Sigmoid colon (tissue), 4 donors: ENCODE results near the gene ABCB6.

Source experiments
- EP300 ChIP-seq, 4 donors: sonication (generic); formaldehyde crosslinking; IDR thresholded peaks; one replicate each; pipeline ENCODE4 v1.6.1; 2017; ENCODE audit warnings: antibody characterized with exemption in 4 of 4
- POLR2A ChIP-seq, 2 donors: fragments of 450-650 bp; IDR thresholded peaks; one replicate each; pipeline ENCODE4 v1.6.1; 2016; ENCODE audit warnings: antibody characterized with exemption in 2 of 2, mild to moderate bottlenecking in 2 of 2, moderate library complexity in 2 of 2
- POLR2AphosphoS5 ChIP-seq, 4 donors: sonication (generic); formaldehyde crosslinking; IDR thresholded peaks; one replicate each; pipeline ENCODE4 v1.6.1; 2017; ENCODE audit warnings: antibody characterized with exemption in 4 of 4
- TF ChIP-seq, protein P1 (sequence below), 4 experiments: fragments of 450-650 bp in 3 of 4; fragments of 200-600 bp in 1 of 4; IDR thresholded peaks; one replicate each; pipeline ENCODE4 v1.5.1; 2016 to 2019; ENCODE audit warnings: antibody characterized with exemption in 4 of 4, mild to moderate bottlenecking in 3 of 4, moderate library complexity in 2 of 4

DNA sequence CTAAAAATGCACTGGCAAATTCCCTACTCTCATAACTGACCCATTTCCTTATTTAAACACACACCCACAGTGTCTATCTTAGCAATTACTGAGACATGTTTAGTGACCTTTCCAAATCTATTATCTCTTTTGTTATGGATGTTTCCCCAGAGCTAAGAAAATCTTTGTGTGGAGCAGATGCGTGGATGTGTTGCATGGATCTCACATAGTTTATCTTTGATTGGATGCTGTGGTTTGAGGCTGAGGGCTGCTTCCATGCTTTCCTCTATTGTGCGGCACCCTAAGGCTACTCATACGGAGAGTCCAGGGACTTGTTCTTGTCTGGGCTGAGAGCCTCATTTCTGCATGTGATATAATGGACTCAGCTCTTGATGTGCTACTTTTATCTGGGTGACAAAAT lies 15.6 kb upstream of the ABCB6 start:
- TF ChIP-seq, protein P1, sequence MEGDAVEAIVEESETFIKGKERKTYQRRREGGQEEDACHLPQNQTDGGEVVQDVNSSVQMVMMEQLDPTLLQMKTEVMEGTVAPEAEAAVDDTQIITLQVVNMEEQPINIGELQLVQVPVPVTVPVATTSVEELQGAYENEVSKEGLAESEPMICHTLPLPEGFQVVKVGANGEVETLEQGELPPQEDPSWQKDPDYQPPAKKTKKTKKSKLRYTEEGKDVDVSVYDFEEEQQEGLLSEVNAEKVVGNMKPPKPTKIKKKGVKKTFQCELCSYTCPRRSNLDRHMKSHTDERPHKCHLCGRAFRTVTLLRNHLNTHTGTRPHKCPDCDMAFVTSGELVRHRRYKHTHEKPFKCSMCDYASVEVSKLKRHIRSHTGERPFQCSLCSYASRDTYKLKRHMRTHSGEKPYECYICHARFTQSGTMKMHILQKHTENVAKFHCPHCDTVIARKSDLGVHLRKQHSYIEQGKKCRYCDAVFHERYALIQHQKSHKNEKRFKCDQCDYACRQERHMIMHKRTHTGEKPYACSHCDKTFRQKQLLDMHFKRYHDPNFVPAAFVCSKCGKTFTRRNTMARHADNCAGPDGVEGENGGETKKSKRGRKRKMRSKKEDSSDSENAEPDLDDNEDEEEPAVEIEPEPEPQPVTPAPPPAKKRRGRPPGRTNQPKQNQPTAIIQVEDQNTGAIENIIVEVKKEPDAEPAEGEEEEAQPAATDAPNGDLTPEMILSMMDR (IDR thresholded peaks at IDR 0.05) = no peak
- TF ChIP-seq POLR2A (IDR thresholded peaks at IDR 0.05) = no peak
- TF ChIP-seq POLR2AphosphoS5 (IDR thresholded peaks at IDR 0.05) = no peak
- TF ChIP-seq EP300 (IDR thresholded peaks at IDR 0.05) = no peak
